ENCODE results near the gene GABRR3. TPM values are rescaled to one million over a fixed set of nuclear protein-coding genes. Genes with fewer than 3 reads are reported as not detected.
A peak's percentile ranks its signal among the peaks of the same experiment; 100 is the strongest.

GABRR3 gene
- polyA plus RNA-seq, 3 donors: 0.04 TPM; not detected in 2

- no peak for DNase-seq (ENCODE audit: low read depth in 3 of 3, low spot score in 2 of 3)
Observed at GRCh38 chr3:97992547-97993173, 42.5 kb downstream of the GABRR3 start.

- no peak for DNase-seq (ENCODE audit: low read depth in 3 of 3, low spot score in 2 of 3)
Observed at GRCh38 chr3:97991293-97991682, 43.8 kb downstream of the GABRR3 start.

- DNase-seq (ENCODE audit: low read depth in 3 of 3, low spot score in 2 of 3): no peak
Observed at GRCh38 chr3:97990624-97991292, 44.4 kb downstream of the GABRR3 start.

- DNase-seq (ENCODE audit: low read depth in 3 of 3, low spot score in 2 of 3): no peak
Observed at GRCh38 chr3:97988784-97989568, 46.1 kb downstream of the GABRR3 start.

GRCh38 chr3:97987306-97987705, 47.8 kb downstream of the GABRR3 start:
- DNase-seq (ENCODE audit: low read depth in 3 of 3, low spot score in 2 of 3): no peak

GRCh38 chr3:97983933-97984491, 51.1 kb downstream of the GABRR3 start:
- DNase-seq (ENCODE audit: low read depth in 3 of 3, low spot score in 2 of 3): no peak

GRCh38 chr3:97981886-97982285, 53.2 kb downstream of the GABRR3 start:
- no peak for DNase-seq (ENCODE audit: low read depth in 3 of 3, low spot score in 2 of 3)

GRCh38 chr3:97979610-97980009, 55.5 kb downstream of the GABRR3 start:
- no peak for DNase-seq (ENCODE audit: low read depth in 3 of 3, low spot score in 2 of 3)

- no peak for DNase-seq (ENCODE audit: low read depth in 3 of 3, low spot score in 2 of 3)
Observed at GRCh38 chr3:97975466-97975865, 59.6 kb downstream of the GABRR3 start.

- DNase-seq (ENCODE audit: low read depth in 3 of 3, low spot score in 2 of 3): no peak
Observed at GRCh38 chr3:97974996-97975395, 60.1 kb downstream of the GABRR3 start.

- DNase-seq (ENCODE audit: low read depth in 3 of 3, low spot score in 2 of 3): no peak
Observed at GRCh38 chr3:97972976-97973375, 62.1 kb downstream of the GABRR3 start.

- peak; percentile 41 to 57 (median 54) for DNase-seq (ENCODE audit: low read depth in 3 of 3, low spot score in 2 of 3)
Observed at GRCh38 chr3:97971679-97972567, 63.2 kb downstream of the GABRR3 start, which contains the start of gene RIOX2. Gene RIOX2 (minus strand): TSS chr3:97972431. CDS start chr3:97967593, 4,838 bp downstream.

- DNase-seq (ENCODE audit: low read depth in 3 of 3, low spot score in 2 of 3): no peak
Observed at GRCh38 chr3:97970956-97971620, 64.0 kb downstream of the GABRR3 start.

- no peak for DNase-seq (ENCODE audit: low read depth in 3 of 3, low spot score in 2 of 3)
Observed at GRCh38 chr3:97970156-97970555, 65.0 kb downstream of the GABRR3 start.

GRCh38 chr3:97969541-97969940, 65.6 kb downstream of the GABRR3 start:
- DNase-seq (ENCODE audit: low read depth in 3 of 3, low spot score in 2 of 3): no peak

GRCh38 chr3:97968376-97968775, 66.7 kb downstream of the GABRR3 start:
- no peak for DNase-seq (ENCODE audit: low read depth in 3 of 3, low spot score in 2 of 3)

GRCh38 chr3:97967966-97968365, 67.1 kb downstream of the GABRR3 start:
- DNase-seq (ENCODE audit: low read depth in 3 of 3, low spot score in 2 of 3): no peak

GRCh38 chr3:97960993-97961766, 73.9 kb downstream of the GABRR3 start:
- no peak for DNase-seq (ENCODE audit: low read depth in 3 of 3, low spot score in 2 of 3)

GRCh38 chr3:97960551-97960950, 74.6 kb downstream of the GABRR3 start:
- no peak for DNase-seq (ENCODE audit: low read depth in 3 of 3, low spot score in 2 of 3)

Measured in right renal cortex interstitium (tissue), 3 donors.